GM21619 (cell line): Measurements from ENCODE around the gene GAS7.

ENCODE experiments used
- ATAC-seq: cut with Tn5 transposase; IDR thresholded peaks from one replicate; pipeline ENCODE4 v1.9.1; 2021; ENCODE audit not compliant: unreplicated experiment

The GAS7 gene

DNA sequence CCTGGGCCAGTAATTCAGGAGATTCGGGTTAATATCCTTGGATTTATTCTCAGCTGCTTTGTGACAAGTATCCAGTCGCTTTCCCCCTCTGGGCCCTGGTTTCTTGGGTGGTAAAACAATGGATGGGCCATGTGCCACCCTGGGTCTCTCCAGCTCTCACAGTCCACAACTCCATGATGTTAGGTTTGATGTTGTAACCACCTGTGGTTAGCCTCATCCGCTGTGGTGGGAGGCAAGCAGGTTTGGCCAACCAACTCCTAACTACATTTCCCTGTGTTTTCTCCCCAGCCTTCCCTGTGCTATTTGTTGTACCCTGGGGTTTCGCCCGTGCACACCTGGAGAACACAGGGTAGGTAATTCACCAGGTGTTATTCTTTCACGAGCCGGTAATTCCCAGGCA lies 337.6 kb downstream of the GAS7 start:
- ATAC-seq, result no peak
